ENCODE measurements around the gene DSC3. TPM values are rescaled to one million over a fixed set of nuclear protein-coding genes. Genes with fewer than 3 reads are reported as not detected.

Gene DSC3
- total and polyA plus RNA-seq, 9 of the 15 experiments (the other 6 are each of a cell fraction or from before 2014, with no cell fraction given) = 0.01 to 0.40 (median 0.07) TPM

DNA sequence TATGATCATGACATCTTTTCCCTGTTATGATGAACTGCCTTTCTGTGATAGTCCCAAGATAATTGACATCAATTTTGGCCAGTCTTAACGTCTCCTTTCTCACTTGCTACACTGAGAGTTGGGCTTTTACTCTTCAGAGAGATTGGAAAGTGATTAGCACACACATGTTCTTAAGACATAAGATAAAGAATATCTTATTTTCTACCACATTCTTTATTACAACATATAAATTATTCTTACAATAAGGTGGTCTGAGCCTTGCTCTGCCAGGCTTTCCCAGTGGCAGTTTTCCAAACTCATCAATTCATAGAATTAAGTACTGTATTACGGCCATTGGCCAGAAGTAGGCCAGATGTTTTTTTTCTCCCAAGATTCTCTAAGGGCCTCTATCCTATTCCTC is 5.7 kb upstream of the DSC3 start:
- H3K4me3 ChIP-seq = no peak overlapping the region
- BruUV-seq (replicated peaks) = no TSS peak
- no peak overlapping the region for H2AFZ ChIP-seq (ENCODE audit: low read depth, low read length)
- no peak for FAIRE-seq
- no peak overlapping the region for H3K27ac ChIP-seq (ENCODE audit: extremely low read depth, low read depth, low read length)
- no peaks in the 10 kb centered on the region for H3K9me3 ChIP-seq (replicated peaks; ENCODE audit: control insufficient read depth, insufficient read depth, low read depth, low read length)
- no peak overlapping the region for H3K9ac ChIP-seq (ENCODE audit: insufficient read depth in 1 of 2, low read depth in 2 of 2, low read length in 2 of 2)
- H3K27me3 ChIP-seq (ENCODE audit: control insufficient read depth in 2 of 2, insufficient read depth in 2 of 2, low read length in 2 of 2) = peaks cover 0 to 4% of the 10 kb centered on the region in 2 experiments; a peak in 1 of 5 replicates
- no peaks in the 10 kb centered on the region for H3K36me3 ChIP-seq (ENCODE audit: control insufficient read depth, insufficient read depth, low read length)
- POLR2A ChIA-PET = no interaction called here
- ATAC-seq = no peak
- no peak for DNase-seq (ENCODE audit: extremely low read depth in 1 of 4, low spot score in 3 of 4)
- WGBS (ENCODE audit: insufficient coverage, low coverage, missing lambda C conversion rate) = 11% methylated on average over 2 of the region's 2 CpGs
- H4K20me1 ChIP-seq (replicated peaks; ENCODE audit: control insufficient read depth, insufficient read depth, low read length) = no peaks in the 10 kb centered on the region
- no peak overlapping the region for H3K4me2 ChIP-seq (ENCODE audit: insufficient read depth, low read length)
- CTCF ChIA-PET (ENCODE audit: low intra/inter-chr PET ratio) = no interaction called here
- H3K9me1 ChIP-seq (ENCODE audit: control insufficient read depth, insufficient read depth, low read length) = no peaks in the 10 kb centered on the region
- in situ Hi-C loops (cut with MboI) (no loop called here), intact Hi-C loops (cut with micrococcal nuclease) (no loop called here)
- 0 out of 5 replicates have a peak, but pooled peaks cover 0 to 2% of the 10 kb centered on the region in 2 experiments for H3K4me1 ChIP-seq (replicated peaks in 1 of 2; ENCODE audit: control insufficient read depth in 2 of 2, insufficient read depth in 2 of 2, low read length in 2 of 2)
- H3K79me2 ChIP-seq (ENCODE audit: control insufficient read depth, insufficient read depth, low read length) = no peaks in the 10 kb centered on the region
- TF ChIP-seq, protein P1, sequence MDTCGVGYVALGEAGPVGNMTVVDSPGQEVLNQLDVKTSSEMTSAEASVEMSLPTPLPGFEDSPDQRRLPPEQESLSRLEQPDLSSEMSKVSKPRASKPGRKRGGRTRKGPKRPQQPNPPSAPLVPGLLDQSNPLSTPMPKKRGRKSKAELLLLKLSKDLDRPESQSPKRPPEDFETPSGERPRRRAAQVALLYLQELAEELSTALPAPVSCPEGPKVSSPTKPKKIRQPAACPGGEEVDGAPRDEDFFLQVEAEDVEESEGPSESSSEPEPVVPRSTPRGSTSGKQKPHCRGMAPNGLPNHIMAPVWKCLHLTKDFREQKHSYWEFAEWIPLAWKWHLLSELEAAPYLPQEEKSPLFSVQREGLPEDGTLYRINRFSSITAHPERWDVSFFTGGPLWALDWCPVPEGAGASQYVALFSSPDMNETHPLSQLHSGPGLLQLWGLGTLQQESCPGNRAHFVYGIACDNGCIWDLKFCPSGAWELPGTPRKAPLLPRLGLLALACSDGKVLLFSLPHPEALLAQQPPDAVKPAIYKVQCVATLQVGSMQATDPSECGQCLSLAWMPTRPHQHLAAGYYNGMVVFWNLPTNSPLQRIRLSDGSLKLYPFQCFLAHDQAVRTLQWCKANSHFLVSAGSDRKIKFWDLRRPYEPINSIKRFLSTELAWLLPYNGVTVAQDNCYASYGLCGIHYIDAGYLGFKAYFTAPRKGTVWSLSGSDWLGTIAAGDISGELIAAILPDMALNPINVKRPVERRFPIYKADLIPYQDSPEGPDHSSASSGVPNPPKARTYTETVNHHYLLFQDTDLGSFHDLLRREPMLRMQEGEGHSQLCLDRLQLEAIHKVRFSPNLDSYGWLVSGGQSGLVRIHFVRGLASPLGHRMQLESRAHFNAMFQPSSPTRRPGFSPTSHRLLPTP (IDR thresholded peaks at IDR 0.05; ENCODE audit: borderline replicate concordance, extremely low read depth, insufficient read length) = no peak
- TF ChIP-seq MECOM (CRISPR knock-in tag; IDR thresholded peaks at IDR 0.05) (no peak), SP1 (CRISPR knock-in tag; IDR thresholded peaks at IDR 0.05) (no peak), SRF (CRISPR knock-in tag; IDR thresholded peaks at IDR 0.05) (no peak), KAT2B (IDR thresholded peaks at IDR 0.05; ENCODE audit: low read depth, low read length) (no peak), ZNF668 (CRISPR knock-in tag; IDR thresholded peaks at IDR 0.05) (no peak), TCF7L2 (IDR thresholded peaks at IDR 0.05; ENCODE audit: low read depth, low read length) (no peak), PHTF2 (CRISPR knock-in tag; IDR thresholded peaks at IDR 0.05) (no peak), SRSF7 (optimal IDR thresholded peaks at IDR 0.05; ENCODE audit: low read depth, low read length) (no peak), KLF6 (CRISPR knock-in tag; IDR thresholded peaks at IDR 0.05; ENCODE audit: borderline replicate concordance) (no peak)
- TF ChIP-seq, protein P2, sequence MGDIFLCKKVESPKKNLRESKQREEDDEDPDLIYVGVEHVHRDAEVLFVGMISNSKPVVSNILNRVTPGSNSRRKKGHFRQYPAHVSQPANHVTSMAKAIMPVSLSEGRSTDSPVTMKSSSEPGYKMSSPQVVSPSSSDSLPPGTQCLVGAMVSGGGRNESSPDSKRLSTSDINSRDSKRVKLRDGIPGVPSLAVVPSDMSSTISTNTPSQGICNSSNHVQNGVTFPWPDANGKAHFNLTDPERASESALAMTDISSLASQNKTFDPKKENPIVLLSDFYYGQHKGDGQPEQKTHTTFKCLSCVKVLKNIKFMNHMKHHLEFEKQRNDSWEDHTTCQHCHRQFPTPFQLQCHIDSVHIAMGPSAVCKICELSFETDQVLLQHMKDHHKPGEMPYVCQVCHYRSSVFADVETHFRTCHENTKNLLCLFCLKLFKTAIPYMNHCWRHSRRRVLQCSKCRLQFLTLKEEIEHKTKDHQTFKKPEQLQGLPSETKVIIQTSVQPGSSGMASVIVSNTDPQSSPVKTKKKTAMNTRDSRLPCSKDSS (IDR thresholded peaks at IDR 0.05; ENCODE audit: low read depth, partially characterized antibody) = no peak
- TF ChIP-seq, protein P3, sequence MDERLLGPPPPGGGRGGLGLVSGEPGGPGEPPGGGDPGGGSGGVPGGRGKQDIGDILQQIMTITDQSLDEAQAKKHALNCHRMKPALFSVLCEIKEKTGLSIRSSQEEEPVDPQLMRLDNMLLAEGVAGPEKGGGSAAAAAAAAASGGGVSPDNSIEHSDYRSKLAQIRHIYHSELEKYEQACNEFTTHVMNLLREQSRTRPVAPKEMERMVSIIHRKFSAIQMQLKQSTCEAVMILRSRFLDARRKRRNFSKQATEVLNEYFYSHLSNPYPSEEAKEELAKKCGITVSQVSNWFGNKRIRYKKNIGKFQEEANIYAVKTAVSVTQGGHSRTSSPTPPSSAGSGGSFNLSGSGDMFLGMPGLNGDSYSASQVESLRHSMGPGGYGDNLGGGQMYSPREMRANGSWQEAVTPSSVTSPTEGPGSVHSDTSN (CRISPR knock-in tag; IDR thresholded peaks at IDR 0.05; ENCODE audit: low read depth) = no peak
- TF ChIP-seq, protein P3 (tag; conservative IDR thresholded peaks at IDR 0.05; ENCODE audit: low read depth) = no peak
- TF ChIP-seq, protein P4, sequence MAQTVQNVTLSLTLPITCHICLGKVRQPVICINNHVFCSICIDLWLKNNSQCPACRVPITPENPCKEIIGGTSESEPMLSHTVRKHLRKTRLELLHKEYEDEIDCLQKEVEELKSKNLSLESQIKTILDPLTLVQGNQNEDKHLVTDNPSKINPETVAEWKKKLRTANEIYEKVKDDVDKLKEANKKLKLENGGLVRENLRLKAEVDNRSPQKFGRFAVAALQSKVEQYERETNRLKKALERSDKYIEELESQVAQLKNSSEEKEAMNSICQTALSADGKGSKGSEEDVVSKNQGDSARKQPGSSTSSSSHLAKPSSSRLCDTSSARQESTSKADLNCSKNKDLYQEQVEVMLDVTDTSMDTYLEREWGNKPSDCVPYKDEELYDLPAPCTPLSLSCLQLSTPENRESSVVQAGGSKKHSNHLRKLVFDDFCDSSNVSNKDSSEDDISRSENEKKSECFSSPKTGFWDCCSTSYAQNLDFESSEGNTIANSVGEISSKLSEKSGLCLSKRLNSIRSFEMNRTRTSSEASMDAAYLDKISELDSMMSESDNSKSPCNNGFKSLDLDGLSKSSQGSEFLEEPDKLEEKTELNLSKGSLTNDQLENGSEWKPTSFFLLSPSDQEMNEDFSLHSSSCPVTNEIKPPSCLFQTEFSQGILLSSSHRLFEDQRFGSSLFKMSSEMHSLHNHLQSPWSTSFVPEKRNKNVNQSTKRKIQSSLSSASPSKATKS (CRISPR knock-in tag; IDR thresholded peaks at IDR 0.05) = no peak
